Measurements from ENCODE around the gene LPP. TPM values are rescaled to one million over a fixed set of nuclear protein-coding genes. Genes with fewer than 3 reads are reported as not detected.

The LPP gene
- total and polyA plus RNA-seq, 2 of the 4 experiments (the other 2 are of a cell fraction): 16.0 to 130 TPM

GRCh38 chr3:188191460-188191859 lies 37.5 kb downstream of the LPP start:
- ChIA-PET CTCF (no interaction called here), POLR2A (ENCODE audit: unreplicated experiment) (no interaction called here)
- Histone ChIP-seq H4K8ac (ENCODE audit: low read depth in 2 of 2, low read length in 2 of 2) (no peak overlapping the region), H2BK20ac (ENCODE audit: low read depth, low read length) (no peak overlapping the region), H4K5ac (ENCODE audit: low read depth, low read length) (no peak overlapping the region), H2BK15ac (ENCODE audit: low read depth, low read length) (no peak overlapping the region), H3K4ac (ENCODE audit: low read depth, low read length) (no peak overlapping the region), H3K14ac (replicated peaks; ENCODE audit: low read depth, low read length) (peak overlapping the region; percentile 23; the same call in 1 of the 2 replicates), H3K9me3 (ENCODE audit: control insufficient read depth, insufficient read depth, low read length) (no peaks in the 10 kb centered on the region), H3K36me3 (ENCODE audit: control insufficient read depth, insufficient read depth, low read length) (peaks cover 14% of the 10 kb centered on the region), H2AFZ (replicated peaks; ENCODE audit: low read length, poor library complexity) (no peak overlapping the region), H2BK120ac (ENCODE audit: low read depth, low read length) (no peak overlapping the region), H3K27ac (ENCODE audit: insufficient read depth, low read length) (no peak overlapping the region), H2BK5ac (ENCODE audit: low read depth, low read length, poor library complexity, severe bottlenecking) (no peak overlapping the region), H4K20me1 (ENCODE audit: insufficient read depth, low read length) (peaks cover 74% of the 10 kb centered on the region), H3K56ac (ENCODE audit: extremely low read depth, insufficient read depth, low read length) (no peak overlapping the region), H2AK9ac (replicated peaks; ENCODE audit: low read depth, low read length, poor library complexity) (no peak overlapping the region), H3K23ac (ENCODE audit: low read depth, low read length) (no peak overlapping the region), H3K4me2 (ENCODE audit: low read depth, low read length) (no peak overlapping the region), H3K18ac (ENCODE audit: low read depth, low read length) (no peak overlapping the region), H3K27me3 (ENCODE audit: control insufficient read depth, insufficient read depth, low read length) (no peaks in the 10 kb centered on the region), H3K9ac (ENCODE audit: low read depth, low read length) (no peak overlapping the region), H3K9me1 (ENCODE audit: insufficient read depth, low read length) (peaks cover 31% of the 10 kb centered on the region), H3K4me1 (ENCODE audit: control insufficient read depth, insufficient read depth, low read length) (peaks cover 15% of the 10 kb centered on the region), H4K91ac (ENCODE audit: insufficient read depth, low read depth, low read length) (no peak overlapping the region), H3K79me1 (ENCODE audit: low read depth in 1 of 2, low read length in 2 of 2) (peaks cover 51 to 81% of the 10 kb centered on the region in 2 experiments), H3K4me3 (ENCODE audit: insufficient read depth, low read depth, low read length) (no peak overlapping the region), H2AK5ac (ENCODE audit: low read depth, low read length) (peak overlapping the region; percentile 5; the same call in 1 of the 2 replicates)
- in situ Hi-C loops (cut with MboI; ENCODE audit: low sequenced_read_pairs) (no loop called here), intact Hi-C loops (cut with micrococcal nuclease) (no loop called here), dilution Hi-C loops (cut with HindIII; ENCODE audit: low sequenced_read_pairs, unreplicated experiment) (no loop called here)
- WGBS, 2 experiments (ENCODE audit: extremely low coverage in 2 of 2, insufficient read length in 1 of 2): no CpG with 5 or more reads among the region's 3 CpGs
- DNase-seq (no peak), ATAC-seq (ENCODE audit: low read depth) (no peak)
- TF ChIP-seq POLR2A (IDR thresholded peaks at IDR 0.05; ENCODE audit: low read depth, low read length) (no peak), MXI1 (IDR thresholded peaks at IDR 0.05; ENCODE audit: borderline replicate concordance, low read depth, low read length) (no peak), CHD1 (IDR thresholded peaks at IDR 0.05; ENCODE audit: low read depth, low read length) (no peak), SMC3 (IDR thresholded peaks at IDR 0.05; ENCODE audit: low read depth, low read length) (no peak), ELK1 (IDR thresholded peaks at IDR 0.05; ENCODE audit: borderline replicate concordance, low read depth, low read length) (no peak), RCOR1 (IDR thresholded peaks at IDR 0.05; ENCODE audit: insufficient replicate concordance, low read length) (no peak), USF2 (IDR thresholded peaks at IDR 0.05; ENCODE audit: low read depth, low read length) (no peak), FOS (IDR thresholded peaks at IDR 0.05; ENCODE audit: low read depth, low read length) (no peak), CEBPB (IDR thresholded peaks at IDR 0.05; ENCODE audit: low read depth, low read length) (no peak), RAD21 (IDR thresholded peaks at IDR 0.05; ENCODE audit: low read length) (no peak), BHLHE40 (IDR thresholded peaks at IDR 0.05; ENCODE audit: low read depth, low read length) (no peak), CTCF (conservative IDR thresholded peaks at IDR 0.05; ENCODE audit: low read depth, low read length) (no peak), NFE2L2 (IDR thresholded peaks at IDR 0.05; ENCODE audit: low read depth, low read length) (no peak), MAZ (IDR thresholded peaks at IDR 0.05; ENCODE audit: borderline replicate concordance, low read depth, low read length) (no peak), RFX5 (IDR thresholded peaks at IDR 0.05; ENCODE audit: low read depth, low read length) (no peak), MAFK (IDR thresholded peaks at IDR 0.05; ENCODE audit: low read depth, low read length) (no peak)
- BruUV-seq (replicated peaks): no TSS peak
